Stimulated activated naive B cell treated with anti-CD40 and anti-IgM and Interleukin-4, amounts not matched to agents 10 μg/mL and 1 μg/mL and 100 μg/mL, for 72 hours (primary cell): ENCODE results near the gene CITED1.
A peak's percentile ranks its signal among the peaks of the same experiment; 100 is the strongest.
"Not testable (repeated sequence)": the region's sequence is repeated elsewhere in the genome, so short reads cannot be mapped to it uniquely, and the experiment has no call there.

Source experiments
- ATAC-seq, 2 donors: fragments of 150-1000 bp; cut with Tn5 transposase; replicated peaks; 2 replicates each; pipeline ENCODE4 v1.10.0; 2021; ENCODE audit warnings: moderate library complexity in 1 of 2
- DNase-seq: peaks from one replicate; pipeline ENCODE4 v3.0.0; 2021
- H3K27ac Mint-ChIP-seq: one replicate; pipeline ENCODE4 v1.8.0; 2022; ENCODE audit warnings: mild to moderate bottlenecking, mixed read lengths
- H3K27me3 Mint-ChIP-seq, 2 donors: one replicate each; pipeline ENCODE4 v1.8.0; 2022; ENCODE audit warnings: mixed read lengths in 2 of 2
- H3K36me3 Mint-ChIP-seq, 2 donors: one replicate each; pipeline ENCODE4 v1.8.0; 2022; ENCODE audit warnings: mixed read lengths in 2 of 2, mild to moderate bottlenecking in 1 of 2
- H3K4me1 Mint-ChIP-seq, 2 donors: one replicate each; pipeline ENCODE4 v1.8.0; 2022; ENCODE audit warnings: mixed read lengths in 2 of 2, mild to moderate bottlenecking in 1 of 2
- H3K4me3 Mint-ChIP-seq, 2 donors: one replicate each; pipeline ENCODE4 v1.8.0; 2022; ENCODE audit warnings: mild to moderate bottlenecking in 2 of 2, mixed read lengths in 2 of 2, moderate library complexity in 1 of 2
- H3K9me3 Mint-ChIP-seq, 2 donors: one replicate each; pipeline ENCODE4 v1.8.0; 2022; ENCODE audit warnings: mixed read lengths in 2 of 2, mild to moderate bottlenecking in 1 of 2

The CITED1 gene, protein sequence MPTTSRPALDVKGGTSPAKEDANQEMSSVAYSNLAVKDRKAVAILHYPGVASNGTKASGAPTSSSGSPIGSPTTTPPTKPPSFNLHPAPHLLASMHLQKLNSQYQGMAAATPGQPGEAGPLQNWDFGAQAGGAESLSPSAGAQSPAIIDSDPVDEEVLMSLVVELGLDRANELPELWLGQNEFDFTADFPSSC

DNA sequence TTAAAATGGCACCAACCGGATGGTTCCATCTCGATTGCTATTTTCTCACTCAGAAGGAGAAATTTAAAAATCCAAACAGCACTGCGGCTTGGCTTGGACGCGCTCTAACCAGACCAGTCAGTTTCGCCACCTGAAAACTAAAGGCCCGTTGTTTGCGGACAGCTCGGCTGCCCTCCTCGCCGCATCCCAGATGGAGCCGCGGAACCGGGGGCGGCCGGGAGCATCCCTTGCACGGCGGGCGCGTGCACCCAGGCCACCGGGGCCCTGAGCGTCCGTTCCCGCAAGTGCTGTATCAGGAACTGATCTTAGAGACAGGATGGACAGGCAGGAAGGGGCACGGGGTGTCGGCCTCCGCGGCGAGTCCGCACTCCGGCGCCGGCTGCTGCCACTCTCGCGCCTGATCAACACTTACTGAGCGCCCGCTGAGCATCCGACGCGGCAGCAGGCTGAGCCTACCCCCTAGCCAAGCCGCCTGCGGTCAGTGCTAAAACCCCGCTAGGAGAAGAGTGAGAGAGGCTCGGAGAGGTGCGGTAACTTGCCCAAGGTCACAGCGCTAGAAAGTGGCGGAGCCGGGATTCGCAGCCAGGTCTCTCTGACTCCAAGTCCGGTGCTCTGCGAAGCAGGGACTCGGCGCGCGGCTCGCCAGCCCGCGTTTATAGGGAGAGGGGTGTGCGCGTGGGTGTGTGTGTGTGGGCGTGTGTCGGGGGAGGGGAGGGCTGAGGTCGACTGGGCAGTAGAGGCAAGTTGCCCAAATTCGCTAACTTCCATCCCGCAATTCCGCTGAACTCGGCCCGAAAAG lies at the start of gene CITED1:
TSS of gene CITED1 (minus strand) at position 629 of the 799 bp plus-strand sequence. CDS start 3,045 bp downstream, outside the sequence.
- peaks cover 65 to 69% of the 10 kb centered on the region in 2 donors for H3K27me3 Mint-ChIP-seq
- H3K4me1 Mint-ChIP-seq: peaks cover 20 to 30% of the 10 kb centered on the region in 2 donors
- peak; percentile 35 to 46 for ATAC-seq
- DNase-seq: no peak
- no peaks in the 10 kb centered on the region for H3K9me3 Mint-ChIP-seq
- peak within 1 kb of the TSS; percentile 92 for H3K27ac Mint-ChIP-seq
- H3K4me3 Mint-ChIP-seq: peak within 1 kb of the TSS; percentile 84 to 88
- no peaks in the 10 kb centered on the region for H3K36me3 Mint-ChIP-seq

DNA sequence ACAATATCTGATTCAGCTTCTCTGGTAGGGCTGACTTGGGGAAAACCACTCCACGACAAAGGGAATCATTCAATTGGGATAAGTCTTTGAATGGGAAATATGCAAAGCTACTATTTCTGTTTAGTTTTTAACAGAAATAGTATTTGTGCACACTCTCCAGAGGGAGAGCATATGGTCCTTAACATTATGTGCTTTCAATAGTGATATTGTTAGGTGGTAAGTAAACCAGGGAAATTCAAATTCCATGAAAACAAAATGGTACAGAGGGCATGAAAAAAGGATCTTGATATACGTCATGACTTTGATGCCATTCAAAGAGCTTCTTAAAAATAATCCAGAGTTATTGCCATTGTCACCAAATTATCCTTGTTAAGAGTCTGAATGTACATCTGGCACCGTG lies 47.1 kb upstream of the CITED1 start:
- Mint-ChIP-seq H3K4me1 (no peaks in the 10 kb centered on the region), H3K36me3 (peaks cover 14 to 20% of the 10 kb centered on the region in 2 donors), H3K9me3 (no peaks in the 10 kb centered on the region), H3K4me3 (no peak overlapping the region), H3K27me3 (peaks cover 0 to 11% of the 10 kb centered on the region in 2 donors), H3K27ac (no peak overlapping the region)
- no peak for DNase-seq
- no peak for ATAC-seq

DNA sequence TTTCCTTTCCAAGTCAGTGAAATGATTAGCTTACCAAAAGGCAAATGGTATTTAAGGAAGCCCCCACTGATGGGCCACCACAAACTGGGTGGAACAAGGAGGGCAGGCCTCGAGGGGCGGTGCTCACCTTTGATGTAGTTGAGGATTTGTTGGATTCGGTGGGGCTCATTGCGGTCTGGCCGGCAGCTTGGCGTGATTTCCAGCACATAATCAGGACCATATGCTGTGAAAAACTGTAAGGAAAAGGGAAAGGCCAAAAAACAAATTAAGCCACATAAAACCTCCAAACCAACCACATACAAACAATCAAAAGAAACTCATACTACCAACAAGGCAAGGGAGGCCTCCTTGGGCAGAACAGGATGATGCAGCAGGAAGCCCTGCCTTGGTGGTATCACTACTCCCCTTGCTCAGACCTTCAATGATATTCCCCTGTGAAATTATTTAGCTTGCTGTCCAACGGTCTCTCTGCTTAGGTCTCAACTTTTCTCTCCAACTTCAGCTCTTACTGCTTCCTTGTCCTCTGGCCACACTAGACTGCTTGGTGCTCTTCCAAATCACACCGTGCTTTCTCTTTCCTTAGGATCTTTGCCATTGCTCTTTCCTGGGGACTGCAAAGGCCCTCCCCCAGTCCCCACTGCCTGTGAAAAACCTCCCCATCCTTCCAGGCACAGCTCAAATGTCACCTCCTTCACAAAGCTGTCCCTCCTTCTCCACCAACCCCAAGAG lies 46.1 kb upstream of the CITED1 start:
- Mint-ChIP-seq H3K4me1 (no peaks in the 10 kb centered on the region), H3K4me3 (no peak overlapping the region), H3K9me3 (no peaks in the 10 kb centered on the region), H3K36me3 (peaks cover 16 to 19% of the 10 kb centered on the region in 2 donors), H3K27me3 (peaks cover 0 to 5% of the 10 kb centered on the region in 2 donors), H3K27ac (no peak overlapping the region)
- DNase-seq (no peak), ATAC-seq (no peak)

DNA sequence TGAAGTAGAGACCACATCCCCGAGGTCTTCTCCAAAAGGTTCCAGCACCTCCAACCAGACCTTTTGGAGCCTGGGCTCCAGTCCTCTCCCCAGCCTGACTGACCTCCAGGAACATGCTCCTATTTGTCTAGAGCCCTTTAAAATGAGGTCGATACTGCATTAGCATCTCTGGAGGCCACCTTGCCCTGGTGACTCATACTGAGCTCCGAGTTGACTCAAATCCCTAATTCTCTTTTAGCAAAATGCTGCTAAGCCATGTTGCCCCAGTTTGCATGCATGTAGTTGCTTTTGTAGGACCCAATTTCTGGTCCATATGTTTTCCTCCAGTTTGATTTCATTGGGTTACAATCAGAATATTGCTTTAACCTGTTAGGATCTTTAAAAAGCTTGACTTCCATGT lies 43.5 kb upstream of the CITED1 start:
- H3K4me3 Mint-ChIP-seq: no peak overlapping the region
- H3K27me3 Mint-ChIP-seq: peaks cover 0 to 4% of the 10 kb centered on the region in 2 donors
- no peaks in the 10 kb centered on the region for H3K4me1 Mint-ChIP-seq
- H3K36me3 Mint-ChIP-seq: peaks cover 13 to 16% of the 10 kb centered on the region in 2 donors
- no peaks in the 10 kb centered on the region for H3K9me3 Mint-ChIP-seq
- no peak overlapping the region for H3K27ac Mint-ChIP-seq
- ATAC-seq (peak in 1 of 2 donors; percentile 69), DNase-seq (no peak)

DNA sequence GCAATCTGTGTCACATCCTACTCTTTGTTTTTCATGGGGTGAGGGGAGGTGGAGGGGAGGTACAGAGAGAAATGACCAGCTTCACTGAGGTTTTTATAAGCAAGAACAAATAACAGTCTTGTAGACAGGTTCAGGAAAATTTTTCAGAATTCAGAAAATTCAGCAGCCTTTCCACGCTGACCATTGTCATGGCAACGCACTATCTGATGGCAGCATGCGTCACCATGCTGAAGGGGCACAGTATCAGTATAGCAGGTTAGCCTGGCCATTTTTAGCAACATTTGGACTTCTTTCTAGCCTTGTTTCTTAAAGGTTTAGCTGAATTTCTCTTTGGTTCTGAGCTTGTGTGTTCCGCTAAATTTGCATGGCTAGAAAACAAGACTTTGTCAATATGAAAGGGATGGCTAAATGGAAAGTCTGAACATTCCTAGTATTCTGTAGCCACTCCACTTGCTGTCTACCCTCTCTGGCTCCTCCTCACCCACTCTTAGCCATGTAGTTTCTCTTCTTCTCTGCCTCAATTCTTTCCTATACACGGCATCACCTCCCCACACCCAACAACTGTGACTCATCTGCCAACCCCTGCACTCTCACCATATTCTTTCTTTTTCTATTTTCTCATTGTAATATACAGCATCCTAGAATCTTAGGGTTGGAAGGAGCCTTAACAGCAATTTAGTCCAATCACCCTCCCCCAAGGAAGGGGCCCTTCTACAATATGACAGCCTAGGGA lies 42.7 kb upstream of the CITED1 start:
- Mint-ChIP-seq H3K27ac (no peak overlapping the region), H3K27me3 (peaks cover 0 to 4% of the 10 kb centered on the region in 2 donors), H3K4me1 (no peaks in the 10 kb centered on the region), H3K9me3 (no peaks in the 10 kb centered on the region), H3K36me3 (peaks cover 13 to 16% of the 10 kb centered on the region in 2 donors), H3K4me3 (no peak overlapping the region)
- DNase-seq: no peak
- no peak for ATAC-seq

DNA sequence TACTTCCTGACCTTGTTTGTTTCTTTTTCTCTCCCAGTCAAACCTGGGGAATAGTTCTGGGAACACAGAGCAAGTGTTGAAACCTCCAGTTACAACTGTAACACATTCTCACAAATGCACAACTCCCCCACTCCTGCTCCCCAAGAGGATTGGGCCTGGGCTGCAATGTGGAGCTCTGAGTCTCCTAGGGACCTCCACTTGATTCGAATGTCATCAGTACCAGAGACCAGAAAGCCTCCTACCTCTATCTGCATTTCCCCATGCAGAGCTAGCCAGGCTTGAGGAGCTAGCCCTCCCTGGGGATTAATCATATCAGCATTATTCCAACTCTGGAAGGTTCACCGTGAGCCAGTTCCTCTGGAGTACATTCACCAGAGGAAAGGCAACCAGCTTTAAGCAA lies 41.7 kb upstream of the CITED1 start:
- H3K27me3 Mint-ChIP-seq: peaks cover 0 to 4% of the 10 kb centered on the region in 2 donors
- no peaks in the 10 kb centered on the region for H3K9me3 Mint-ChIP-seq
- no peaks in the 10 kb centered on the region for H3K4me1 Mint-ChIP-seq
- ATAC-seq (no peak), DNase-seq (no peak)
- H3K36me3 Mint-ChIP-seq: peaks cover 13 to 16% of the 10 kb centered on the region in 2 donors
- no peak overlapping the region for H3K4me3 Mint-ChIP-seq
- H3K27ac Mint-ChIP-seq: no peak overlapping the region

DNA sequence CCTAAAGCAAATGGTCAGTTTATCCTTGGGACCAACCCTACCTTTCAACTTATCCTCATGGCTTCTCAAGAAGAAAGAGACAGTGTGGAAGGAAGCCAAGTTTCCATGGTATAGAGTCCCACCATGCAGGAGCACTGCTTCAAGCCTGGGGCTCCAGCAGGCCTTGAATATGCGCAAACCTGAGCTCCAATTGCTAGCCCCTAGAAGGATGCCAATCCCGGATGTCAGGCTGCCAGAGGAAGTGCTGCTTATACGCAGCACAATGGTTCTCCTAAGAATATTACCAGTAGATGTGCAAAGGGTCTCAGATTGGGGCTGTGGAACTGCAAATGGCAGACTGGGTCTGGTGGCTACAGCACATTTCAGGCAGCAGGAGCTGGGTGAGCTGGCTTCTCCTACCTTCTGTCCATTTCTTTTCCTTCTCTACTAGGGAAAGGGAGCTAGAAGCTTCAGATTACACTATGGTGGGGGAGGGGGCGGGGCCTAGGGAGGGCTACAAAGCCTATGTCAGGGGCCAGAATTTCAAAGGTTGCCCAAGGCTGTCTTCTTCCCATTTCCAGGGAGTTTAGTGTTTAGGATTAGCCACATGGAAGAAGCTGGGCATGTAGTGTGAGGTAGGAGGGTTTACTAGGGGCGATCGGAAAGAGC lies 40.7 kb upstream of the CITED1 start:
- DNase-seq (no peak), ATAC-seq (no peak)
- Mint-ChIP-seq H3K4me1 (no peaks in the 10 kb centered on the region), H3K9me3 (no peaks in the 10 kb centered on the region), H3K36me3 (peaks cover 9 to 12% of the 10 kb centered on the region in 2 donors), H3K4me3 (no peak overlapping the region), H3K27me3 (no peaks in the 10 kb centered on the region), H3K27ac (no peak overlapping the region)

DNA sequence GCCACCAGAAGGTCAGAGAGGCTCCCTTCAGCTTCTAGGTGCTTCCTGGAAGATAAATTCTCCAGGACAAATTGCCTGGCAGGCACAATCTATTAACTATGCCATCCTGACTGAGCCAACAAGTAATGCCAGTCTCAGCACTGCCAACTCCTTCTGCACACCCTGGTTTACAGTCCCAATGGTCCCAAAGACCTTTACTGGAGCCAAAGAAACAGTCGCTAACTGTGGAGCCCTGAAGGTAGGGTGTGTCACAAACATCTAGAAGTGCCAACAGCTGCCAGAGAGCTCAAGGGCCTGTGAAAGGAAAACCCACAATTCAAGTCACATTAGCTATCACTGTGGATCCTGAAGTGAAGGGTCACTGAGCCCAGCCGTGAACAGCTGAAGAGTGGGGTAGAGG lies 34.9 kb upstream of the CITED1 start:
- Mint-ChIP-seq H3K4me3 (no peak overlapping the region), H3K9me3 (no peaks in the 10 kb centered on the region), H3K36me3 (peaks cover 7 to 10% of the 10 kb centered on the region in 2 donors), H3K27ac (no peak overlapping the region), H3K4me1 (no peaks in the 10 kb centered on the region), H3K27me3 (peaks cover 0 to 8% of the 10 kb centered on the region in 2 donors)
- DNase-seq: no peak
- ATAC-seq: no peak

DNA sequence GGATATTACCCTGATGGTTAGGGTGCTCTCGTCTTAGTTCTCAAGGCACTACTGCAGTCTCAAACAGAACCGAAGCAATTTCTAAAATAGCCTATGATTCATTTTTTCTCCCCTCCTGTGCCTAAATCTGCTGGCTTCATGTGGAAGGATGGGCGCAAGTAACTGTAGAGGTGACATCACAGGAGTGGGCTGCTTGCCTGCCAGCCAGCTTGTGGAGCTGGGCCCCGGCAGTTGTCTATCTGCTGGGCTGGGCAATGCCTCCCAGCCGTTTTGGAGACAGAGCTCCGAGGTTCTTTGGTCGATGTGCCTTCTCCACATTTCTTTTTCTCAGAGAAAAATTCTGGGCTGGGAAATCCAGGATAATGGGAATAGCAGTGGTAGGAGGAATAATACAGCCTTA lies 34.3 kb upstream of the CITED1 start:
- peaks cover 6 to 10% of the 10 kb centered on the region in 2 donors for H3K36me3 Mint-ChIP-seq
- no peaks in the 10 kb centered on the region for H3K9me3 Mint-ChIP-seq

DNA sequence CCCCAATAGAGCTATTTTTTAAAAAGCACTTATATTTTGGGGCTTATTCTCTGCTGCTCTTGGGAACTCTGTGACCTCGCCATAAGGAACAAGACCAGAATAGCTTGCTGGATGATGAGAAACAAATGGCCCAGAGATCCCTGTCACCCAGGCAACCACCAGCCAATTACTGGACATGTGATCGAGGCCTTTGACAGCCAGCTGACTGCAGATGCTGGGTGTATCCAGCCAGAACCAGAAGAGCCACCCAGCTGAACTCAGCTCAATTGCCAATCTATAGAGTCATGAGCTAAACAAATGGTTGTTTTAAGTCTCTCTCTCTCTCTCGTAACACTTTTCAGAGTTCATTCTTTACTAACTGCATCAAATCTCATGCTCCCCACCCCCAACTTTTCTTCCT lies 24.4 kb upstream of the CITED1 start:
- H3K27ac Mint-ChIP-seq: no peak overlapping the region

More for the DNA sequence above, 34.3 kb upstream of the CITED1 start:
- no peak overlapping the region for H3K4me3 Mint-ChIP-seq
- DNase-seq (no peak), ATAC-seq (no peak)
- no peak overlapping the region for H3K27ac Mint-ChIP-seq
- peaks cover 0 to 8% of the 10 kb centered on the region in 2 donors for H3K27me3 Mint-ChIP-seq
- no peaks in the 10 kb centered on the region for H3K4me1 Mint-ChIP-seq

DNA sequence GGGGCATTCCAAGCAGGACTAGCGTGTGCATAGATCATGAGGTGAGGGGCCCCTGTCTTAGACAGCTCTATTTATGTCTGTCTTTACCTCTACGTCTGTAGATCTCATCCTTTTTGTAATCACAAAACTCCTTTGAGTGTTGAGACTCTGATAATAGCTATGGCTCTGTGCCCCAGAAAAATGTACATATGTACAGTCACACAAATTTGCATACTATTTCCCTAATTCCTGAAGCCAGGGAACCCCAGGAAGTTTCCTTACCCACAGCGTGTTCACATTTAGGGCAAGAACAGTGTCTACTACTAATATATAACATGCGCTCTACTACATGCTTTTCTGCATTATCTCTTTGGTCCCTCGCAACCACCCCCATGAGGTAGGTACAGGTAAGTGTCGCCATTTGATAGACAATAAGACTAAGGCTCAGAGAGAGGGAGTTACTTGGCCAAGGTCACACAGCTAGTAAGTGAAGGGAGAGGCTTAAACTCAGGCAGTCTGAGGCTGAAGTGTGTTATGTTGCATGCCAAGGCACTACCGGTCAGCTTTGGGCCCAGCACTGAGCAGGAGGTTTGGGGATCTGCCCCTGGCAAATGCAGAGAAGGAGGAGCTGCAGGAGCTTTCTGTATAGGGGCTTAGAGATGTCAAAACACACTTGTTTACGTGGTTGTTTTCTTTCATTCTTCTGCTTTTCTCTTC lies 21.0 kb upstream of the CITED1 start:
- peaks cover 17 to 21% of the 10 kb centered on the region in 2 donors for H3K36me3 Mint-ChIP-seq
- DNase-seq: no peak
- H3K4me3 Mint-ChIP-seq: no peak overlapping the region
- H3K27me3 Mint-ChIP-seq: no peaks in the 10 kb centered on the region
- no peak for ATAC-seq
- no peaks in the 10 kb centered on the region for H3K4me1 Mint-ChIP-seq
- H3K9me3 Mint-ChIP-seq: peaks cover 5 to 6% of the 10 kb centered on the region in 2 donors
- no peak overlapping the region for H3K27ac Mint-ChIP-seq

More for the DNA sequence above, 24.4 kb upstream of the CITED1 start:
- no peak for DNase-seq
- H3K36me3 Mint-ChIP-seq: peaks cover 24 to 35% of the 10 kb centered on the region in 2 donors
- H3K4me1 Mint-ChIP-seq: no peaks in the 10 kb centered on the region
- H3K9me3 Mint-ChIP-seq: peaks cover 5 to 6% of the 10 kb centered on the region in 2 donors
- ATAC-seq: no peak
- no peak overlapping the region for H3K4me3 Mint-ChIP-seq
- no peaks in the 10 kb centered on the region for H3K27me3 Mint-ChIP-seq

DNA sequence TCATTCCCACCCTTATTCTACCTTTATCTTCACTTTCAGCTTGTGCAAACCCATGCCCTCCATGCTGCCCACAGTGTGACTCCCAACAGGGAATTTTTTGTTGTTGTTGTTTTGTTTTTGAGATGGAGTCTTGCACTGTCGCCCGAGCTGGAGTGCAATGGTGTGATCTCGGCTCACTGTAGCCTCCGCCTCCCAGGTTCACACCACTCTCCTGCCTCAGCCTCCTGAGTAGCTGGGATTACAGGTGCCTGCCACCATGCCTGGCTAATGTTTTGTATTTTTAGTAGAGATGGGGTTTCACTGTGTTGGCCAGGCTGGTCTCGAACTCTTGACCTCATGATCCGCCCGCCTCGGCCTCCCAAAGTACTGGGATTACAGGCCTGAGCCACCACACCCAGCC lies 13.9 kb upstream of the CITED1 start:
- ATAC-seq, H3K36me3 Mint-ChIP-seq, H3K4me1 Mint-ChIP-seq, H3K27me3 Mint-ChIP-seq, H3K4me3 Mint-ChIP-seq, DNase-seq, H3K9me3 Mint-ChIP-seq, H3K27ac Mint-ChIP-seq: not testable (repeated sequence)

DNA sequence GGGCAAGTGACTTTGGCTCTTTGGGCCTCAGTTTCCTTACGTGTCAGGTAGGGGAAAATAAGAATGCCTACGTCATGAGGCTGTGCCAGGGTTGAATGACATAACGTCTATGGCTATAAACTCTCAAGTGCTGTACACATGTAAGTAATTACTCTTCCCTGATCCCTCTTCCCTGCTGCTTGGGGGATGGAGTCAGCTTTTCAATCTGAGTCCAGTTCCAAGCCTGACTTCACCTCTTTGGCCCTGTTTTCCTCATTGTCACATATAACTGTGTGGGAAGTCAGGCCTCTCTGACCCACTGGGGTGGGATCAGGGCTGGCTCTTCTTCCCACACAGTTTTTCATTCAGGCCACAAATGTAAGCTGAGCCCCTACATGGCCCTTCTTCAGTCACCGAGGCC lies 11.4 kb upstream of the CITED1 start:
- Mint-ChIP-seq H3K27me3 (peaks cover 6 to 19% of the 10 kb centered on the region in 2 donors), H3K4me3 (no peak overlapping the region), H3K9me3 (no peaks in the 10 kb centered on the region), H3K4me1 (no peaks in the 10 kb centered on the region), H3K27ac (no peak overlapping the region), H3K36me3 (no peaks in the 10 kb centered on the region)
- ATAC-seq (no peak), DNase-seq (no peak)
